Stimulated activated CD4-positive, alpha-beta T cell treated with anti-CD3 and anti-CD28 coated beads, Interleukin-4, amount 100 ng/mL, for 4 hours (primary cell): Measurements from ENCODE around the gene LDHD.

ENCODE experiments used
- DNase-seq, 2 experiments: peaks; one replicate each; pipeline ENCODE4 v3.0.0-alpha.2; 2020

The LDHD gene

GRCh38 chr16:75114179-75114945, 2.2 kb downstream of the LDHD start:
- no peak for DNase-seq

DNA sequence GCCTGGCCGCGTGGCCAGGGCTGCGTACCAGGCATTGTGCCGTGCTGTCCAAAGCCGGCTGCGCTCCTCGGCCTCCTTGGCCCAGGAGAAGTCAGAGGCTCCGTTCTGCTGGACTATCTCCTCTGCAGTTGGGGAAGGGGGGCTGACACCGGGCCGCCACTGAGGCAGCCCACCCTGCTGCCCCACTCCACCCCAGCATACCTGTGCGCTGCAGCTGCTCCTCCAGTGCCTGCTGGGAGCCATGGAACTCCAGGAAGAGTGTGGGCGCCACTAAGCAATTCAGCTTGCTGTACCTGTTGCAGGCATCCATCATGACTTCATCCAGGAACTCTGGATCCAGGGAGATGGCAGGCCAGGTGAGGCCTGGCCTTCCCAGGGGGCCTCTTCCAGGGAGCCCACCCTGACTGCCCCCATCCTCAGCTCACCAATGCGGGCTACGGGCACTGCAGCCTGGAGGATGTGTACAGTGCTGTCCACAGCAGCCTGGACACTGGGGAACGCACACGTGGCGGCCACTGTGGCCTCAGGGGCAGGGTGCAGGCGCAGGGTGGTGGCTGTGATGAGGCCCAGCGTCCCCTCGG, 2.9 kb downstream of the LDHD start:
- no peak for DNase-seq

GRCh38 chr16:75112734-75113491, 3.7 kb downstream of the LDHD start:
- DNase-seq: no peak

GRCh38 chr16:75111961-75112733, 4.4 kb downstream of the LDHD start:
- no peak for DNase-seq

DNA sequence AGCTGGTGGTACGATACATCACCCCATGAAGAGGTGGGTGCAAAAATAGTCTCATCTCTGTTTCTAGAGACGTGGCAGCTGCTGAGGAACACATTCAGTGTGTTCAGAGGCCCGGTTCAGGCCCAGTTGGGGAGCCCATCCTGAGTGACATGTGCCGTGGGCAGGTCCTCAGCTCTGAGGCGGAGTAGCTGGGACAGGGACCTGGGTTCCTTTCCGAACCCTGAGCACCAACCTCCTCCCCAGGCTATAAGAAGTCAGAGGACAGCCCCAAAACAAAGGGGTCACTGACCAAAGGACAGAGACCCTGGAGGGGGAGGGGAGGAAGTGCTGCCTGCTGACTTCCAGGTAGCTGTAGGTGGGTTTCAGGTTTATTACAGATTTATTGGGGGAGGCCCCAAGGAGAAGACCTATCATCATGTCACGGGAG, 5.1 kb downstream of the LDHD start:
- no peak for DNase-seq

- peak; percentile 68 to 76 for DNase-seq
Measured at GRCh38 chr16:75110637-75111513, 5.7 kb downstream of the LDHD start.

DNA sequence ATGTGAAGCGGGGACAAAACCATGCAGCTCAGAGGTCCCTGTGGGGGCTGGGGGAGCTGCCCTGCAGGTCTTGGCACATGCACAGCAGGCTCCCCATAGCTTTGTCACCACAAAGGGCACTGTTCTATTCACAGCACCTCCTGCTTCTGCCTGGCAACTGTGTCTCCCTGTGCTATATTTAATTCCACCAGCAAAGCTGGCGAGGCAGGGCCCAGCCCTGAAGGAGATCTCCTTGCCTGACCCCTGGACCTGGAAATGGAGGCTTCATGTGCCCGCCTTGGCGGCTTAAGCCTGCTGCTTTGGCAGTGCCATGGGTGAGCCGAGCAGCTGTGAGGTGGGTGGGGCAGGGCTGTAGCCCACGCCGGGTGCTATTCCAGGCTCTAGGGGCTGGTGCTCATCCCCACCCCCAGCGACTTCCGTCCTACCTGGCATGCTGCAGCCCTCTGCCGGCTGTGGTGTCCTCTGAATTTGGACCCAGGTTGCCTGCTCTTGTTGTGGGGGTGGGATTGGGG, 6.8 kb downstream of the LDHD start:
- no peak for DNase-seq

DNA sequence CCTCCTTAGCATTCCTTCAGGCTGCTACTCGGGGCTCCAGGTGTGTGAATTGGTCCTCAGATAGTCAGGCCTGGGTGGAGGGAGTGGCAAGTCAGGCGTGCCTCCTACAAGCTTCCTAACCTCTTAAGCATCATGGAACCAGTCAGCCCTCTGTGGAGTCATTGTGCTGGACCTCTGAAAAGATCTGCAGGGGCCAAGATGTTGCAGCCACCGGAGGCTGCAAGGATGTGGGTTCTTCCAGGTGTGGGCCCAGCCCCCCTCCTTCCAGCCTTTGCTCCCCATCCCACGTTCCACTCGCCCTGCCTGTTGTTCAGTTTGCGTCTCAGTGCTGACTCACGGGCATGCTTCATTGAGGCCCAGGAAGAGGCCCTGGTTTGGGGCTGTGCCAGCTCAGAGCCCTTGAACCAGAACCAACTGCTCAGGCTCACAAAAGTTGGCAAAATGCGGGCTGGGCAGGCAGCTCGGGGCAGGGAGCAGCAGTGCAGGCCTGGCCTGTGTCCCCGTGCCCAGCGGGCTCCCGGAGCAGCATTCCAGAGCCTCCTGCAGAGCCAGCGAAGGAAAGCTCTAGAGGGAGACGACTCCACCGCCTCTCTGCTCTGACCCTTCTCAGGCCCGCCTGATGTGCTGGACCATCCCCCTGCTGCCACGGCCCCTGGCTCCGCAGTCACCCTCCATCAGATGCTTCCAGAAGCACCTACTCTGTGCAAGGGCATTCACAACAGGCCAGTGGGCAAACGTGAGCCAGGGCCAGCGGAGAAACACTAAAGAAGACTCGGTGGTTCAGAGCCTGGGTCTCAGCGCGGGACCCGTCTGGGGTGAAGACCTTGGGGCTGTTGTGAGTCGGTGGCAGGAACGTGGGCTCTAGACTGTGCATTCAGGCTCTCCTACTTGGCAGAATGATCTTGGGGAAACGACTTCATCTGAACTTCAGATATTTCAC, 7.5 kb downstream of the LDHD start:
- peak; percentile 71 to 80 for DNase-seq

DNA sequence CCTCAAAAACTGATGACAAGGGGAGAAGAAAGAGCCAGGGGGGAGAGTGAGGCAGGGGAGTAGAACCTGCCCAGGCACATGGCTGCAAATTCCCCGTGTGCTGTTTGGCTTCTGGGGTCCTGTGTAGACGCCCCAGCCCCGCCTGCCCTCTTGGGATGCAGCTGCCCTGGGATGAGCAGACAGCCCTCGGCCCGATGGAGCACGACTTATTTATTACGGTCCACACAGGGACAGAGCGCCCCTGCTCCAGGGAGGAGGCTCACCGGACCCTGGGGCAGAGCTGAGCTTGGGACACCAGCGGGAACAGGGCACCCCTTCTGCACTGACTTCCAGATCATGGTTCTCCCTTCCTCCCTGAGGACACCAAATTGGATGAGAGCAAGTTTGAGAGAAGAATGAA, 9.1 kb downstream of the LDHD start:
- DNase-seq: no peak

GRCh38 chr16:75106351-75107274, 10.0 kb downstream of the LDHD start:
- DNase-seq: no peak

DNA sequence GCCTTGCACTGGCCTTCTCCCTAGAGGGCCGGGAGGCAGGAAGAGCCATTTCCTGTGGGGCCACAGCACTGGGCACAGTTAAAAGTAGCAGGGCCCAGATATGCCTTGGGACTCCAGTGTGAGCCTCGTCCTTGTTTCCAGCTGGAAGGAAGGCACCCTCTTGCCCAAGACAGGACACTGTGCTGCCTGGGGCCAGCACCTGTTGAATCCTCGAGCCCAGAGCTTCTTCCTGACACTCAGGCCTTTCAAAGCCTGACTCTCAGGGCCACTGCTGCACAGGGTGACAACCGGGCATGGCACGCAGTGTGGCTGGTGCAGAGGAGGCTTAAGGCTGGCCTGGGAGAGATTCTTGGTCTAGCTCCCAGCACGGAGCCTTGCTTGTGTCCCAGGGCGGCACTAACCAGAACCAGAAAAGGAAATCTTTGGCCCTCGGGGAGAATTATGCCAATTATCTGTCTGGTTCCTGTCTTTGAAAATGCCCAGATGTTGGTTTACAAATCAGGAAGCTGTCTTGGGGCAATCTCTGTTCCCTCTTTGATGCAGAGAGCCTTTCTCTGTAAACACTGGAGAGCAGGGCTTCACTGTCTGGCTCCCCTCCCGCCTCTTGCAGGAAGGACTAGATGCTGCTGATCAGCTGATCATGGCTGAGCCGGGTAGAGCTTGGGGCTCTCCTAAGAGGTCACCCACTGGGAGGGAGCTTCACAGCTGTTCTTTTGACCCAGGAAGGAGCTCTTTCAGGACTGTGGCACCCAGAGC, 11.1 kb downstream of the LDHD start:
- DNase-seq: no peak

- no peak for DNase-seq
Measured at GRCh38 chr16:75104836-75105235, 11.7 kb downstream of the LDHD start.

GRCh38 chr16:75103994-75104393, 12.6 kb downstream of the LDHD start:
- no peak for DNase-seq

DNA sequence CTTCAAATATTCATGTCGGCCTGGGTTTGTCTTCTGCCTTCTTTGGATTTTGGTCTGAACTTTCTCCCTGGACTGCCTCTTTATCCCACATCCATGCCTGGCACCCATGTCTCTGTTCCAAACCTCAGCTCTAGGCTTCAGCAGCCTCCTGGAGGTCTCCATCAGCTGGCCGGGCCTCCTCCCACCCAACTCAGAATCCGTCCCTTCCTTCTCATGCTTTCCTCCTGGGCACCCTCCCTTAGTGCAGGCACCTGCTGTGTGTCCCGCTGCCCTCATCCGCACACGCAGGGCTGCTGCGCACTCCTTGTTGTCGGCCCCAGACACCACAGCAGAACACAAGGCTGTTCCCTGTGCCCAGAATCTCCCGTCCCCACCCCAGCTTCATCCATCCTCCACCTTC, 14.0 kb downstream of the LDHD start:
- DNase-seq: no peak

GRCh38 chr16:75101635-75102034, 14.9 kb downstream of the LDHD start:
- DNase-seq: no peak

DNA sequence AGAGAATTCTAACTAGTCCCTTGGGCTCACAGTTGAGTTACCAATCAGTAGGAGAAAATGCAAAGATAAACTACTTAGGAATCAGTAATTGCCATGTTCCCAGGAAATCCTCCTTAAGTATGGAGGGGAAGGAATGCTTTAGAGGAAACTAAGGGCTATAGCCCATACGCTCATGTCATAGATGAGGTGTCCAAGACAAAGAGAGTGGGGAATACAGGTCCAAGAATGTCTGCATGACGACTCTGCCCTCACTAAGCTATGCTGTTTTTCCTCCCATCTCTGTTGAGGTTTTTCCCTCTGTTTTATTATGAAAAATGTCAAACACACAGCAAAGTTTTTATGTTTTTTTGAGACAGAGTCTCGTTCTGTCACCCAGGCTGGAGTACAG, 16.0 kb downstream of the LDHD start:
- no peak for DNase-seq

- DNase-seq: peak in 1 of 2 experiments; percentile 17
Measured at GRCh38 chr16:75099738-75100602, 16.6 kb downstream of the LDHD start.
